Stimulated activated CD8-positive, alpha-beta memory T cell treated with anti-CD3 and anti-CD28 coated beads, Interleukin-7, amount 100 ng/mL, for 48 hours (primary cell): ENCODE results near the gene DYNLL1.

Experiments
- DNase-seq, 2 donors: peaks; one replicate each; pipeline ENCODE4 v3.0.0-alpha.2; 2020; ENCODE audit warnings: low read depth in 1 of 2; ENCODE audit errors: extremely low read depth in 1 of 2

DYNLL1 gene

GRCh38 chr12:120546050-120546386 is 50.1 kb downstream of the DYNLL1 start:
- no peak for DNase-seq
